ENCODE results near the gene CIAO2A. TPM values are rescaled to one million over a fixed set of nuclear protein-coding genes. Genes with fewer than 3 reads are reported as not detected.
"Not testable (repeated sequence)": the region's sequence is repeated elsewhere in the genome, so short reads cannot be mapped to it uniquely, and the experiment has no call there.

CIAO2A gene
- total RNA-seq, 2 experiments from 2014 or later = 95.5 to 111 TPM

DNA sequence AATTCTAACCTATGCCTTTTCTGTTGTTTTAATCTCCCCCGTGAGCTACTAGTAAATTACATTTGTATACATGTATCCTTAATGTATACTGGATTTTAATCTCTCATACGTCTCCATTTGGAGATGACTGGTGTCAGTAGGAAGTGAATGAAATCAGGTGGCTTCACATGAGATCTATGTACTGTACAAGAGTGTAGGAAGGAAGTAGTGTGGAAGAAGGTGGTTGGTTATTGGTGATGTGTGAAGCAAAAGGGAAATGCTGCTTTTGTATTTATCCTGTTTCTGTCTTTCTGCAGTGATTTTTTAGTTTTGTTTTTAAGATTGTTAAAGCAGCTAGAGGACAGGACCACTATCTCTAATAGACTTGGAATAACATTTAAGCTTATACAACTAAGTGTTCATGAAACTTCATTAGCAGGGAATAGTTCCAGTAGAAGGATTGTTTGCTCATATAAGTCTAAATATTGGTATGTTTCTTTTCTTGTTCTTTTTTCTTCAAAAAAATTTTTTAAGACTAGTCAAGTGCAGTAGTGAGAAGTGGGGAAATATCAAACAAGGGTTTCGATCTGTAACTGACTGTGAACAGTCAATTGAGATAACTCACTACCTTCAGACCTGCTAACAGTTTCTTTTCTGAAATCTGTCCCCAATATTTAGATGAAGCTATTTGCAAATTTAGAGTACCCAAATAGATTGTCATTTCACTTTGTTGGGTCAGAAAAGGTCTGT, 17.5 kb upstream of the CIAO2A start:
- peak overlapping the region; percentile 53 for H3K27ac Mint-ChIP-seq
- no peak overlapping the region for H3K4me3 Mint-ChIP-seq
- no peaks in the 10 kb centered on the region for H3K27me3 Mint-ChIP-seq
- ChIA-PET POLR2A (no interaction called here), CTCF (interaction anchor here (0.6 to 1.2 kb wide), 5 partner anchors 9 to 414 kb away, joined by 3 to 4 read pairs (median 3); no protein-coding TSS in a partner anchor)
- DNase-seq (no peak), ATAC-seq (no peak)
- H3K36me3 Mint-ChIP-seq (ENCODE audit: low read depth) = peaks cover 29% of the 10 kb centered on the region
- peaks cover 33% of the 10 kb centered on the region for H3K4me1 Mint-ChIP-seq
- intact Hi-C loops (cut with DNase I, micrococcal nuclease) = no loop called here
- no peaks in the 10 kb centered on the region for H3K9me3 Mint-ChIP-seq (ENCODE audit: low read depth)

- POLR2A ChIA-PET = not testable (repeated sequence)
Measured at GRCh38 chr15:64110108-64110701, 16.6 kb upstream of the CIAO2A start.

GRCh38 chr15:64107337-64107736, 13.7 kb upstream of the CIAO2A start:
- H3K4me1 Mint-ChIP-seq = peaks cover 49% of the 10 kb centered on the region
- H3K27ac Mint-ChIP-seq = no peak overlapping the region
- DNase-seq (no peak), ATAC-seq (no peak)
- ChIA-PET POLR2A (interaction anchor here (0.9 kb wide), 1 partner anchor 10 kb away, joined by 3 read pairs; no protein-coding TSS in a partner anchor), CTCF (interaction anchor here (0.6 kb wide), 1 partner anchor 98 kb away, joined by 3 read pairs; no protein-coding TSS in a partner anchor)
- intact Hi-C loops (cut with DNase I, micrococcal nuclease) = no loop called here
- H3K27me3 Mint-ChIP-seq = no peaks in the 10 kb centered on the region
- H3K36me3 Mint-ChIP-seq (ENCODE audit: low read depth) = peaks cover 12% of the 10 kb centered on the region
- H3K4me3 Mint-ChIP-seq = no peak overlapping the region
- peaks cover 1% of the 10 kb centered on the region for H3K9me3 Mint-ChIP-seq (ENCODE audit: low read depth)

More at GRCh38 chr15:64110108-64110701, 16.6 kb upstream of the CIAO2A start:
- H3K27me3 Mint-ChIP-seq; H3K9me3 Mint-ChIP-seq (ENCODE audit: low read depth); DNase-seq; ATAC-seq; H3K4me3 Mint-ChIP-seq; intact Hi-C loops (cut with DNase I, micrococcal nuclease): not testable (repeated sequence)
- Mint-ChIP-seq H3K27ac (peak overlapping the region; percentile 53), H3K4me1 (peaks cover 38% of the 10 kb centered on the region), H3K36me3 (ENCODE audit: low read depth) (peaks cover 29% of the 10 kb centered on the region)
- CTCF ChIA-PET = interaction anchor here (1.1 to 1.2 kb wide), 2 partner anchors 11 to 43 kb away, joined by 3 read pairs; no protein-coding TSS in a partner anchor

DNA sequence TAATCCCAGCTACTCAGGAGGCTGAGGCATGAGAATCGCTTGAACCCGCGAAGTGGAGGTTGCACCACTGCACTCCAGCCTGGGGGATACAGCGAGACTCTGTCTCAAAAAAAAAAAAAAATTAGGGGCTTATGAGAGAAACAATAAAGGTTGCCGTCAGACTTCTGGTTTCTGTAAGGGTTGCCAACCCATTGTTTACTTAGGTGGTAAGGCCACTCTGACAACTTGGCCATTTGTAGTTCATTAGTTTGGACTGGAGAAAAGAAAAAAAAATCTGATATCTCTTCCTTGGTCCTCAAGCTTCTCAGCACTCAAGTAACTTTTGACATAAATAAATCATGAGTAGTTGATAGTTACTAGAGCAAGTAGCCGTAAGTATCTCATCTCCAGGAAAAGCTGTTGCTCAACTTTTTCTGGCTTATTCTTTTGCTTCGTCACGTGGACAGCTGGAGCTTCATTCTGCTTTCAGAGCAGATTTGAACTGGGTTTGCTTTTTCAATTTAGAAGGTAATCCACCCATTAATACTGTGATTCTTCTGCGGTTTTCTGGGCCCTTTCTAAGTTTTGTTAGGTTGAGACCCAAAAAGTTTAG, 11.6 kb upstream of the CIAO2A start:
- Mint-ChIP-seq H3K9me3 (ENCODE audit: low read depth) (peaks cover 2% of the 10 kb centered on the region), H3K4me1 (peaks cover 44% of the 10 kb centered on the region), H3K27ac (no peak overlapping the region), H3K36me3 (ENCODE audit: low read depth) (peaks cover 6% of the 10 kb centered on the region), H3K4me3 (no peak overlapping the region), H3K27me3 (no peaks in the 10 kb centered on the region)
- ChIA-PET CTCF (interaction anchor here (1.0 kb wide), 2 partner anchors 9 to 293 kb away, joined by 3 to 4 read pairs; partner anchors contain the start of gene SNX1), POLR2A (no interaction called here)
- DNase-seq (no peak), ATAC-seq (no peak)
- intact Hi-C loops (cut with DNase I, micrococcal nuclease) = no loop called here

- no peak overlapping the region for H3K27ac Mint-ChIP-seq
- no peak overlapping the region for H3K4me3 Mint-ChIP-seq
- intact Hi-C loops (cut with DNase I, micrococcal nuclease) = no loop called here
- ATAC-seq = no peak
- ChIA-PET CTCF (interaction anchor here (0.8 to 1.0 kb wide), 3 partner anchors 9 to 20 kb away, joined by 3 to 4 read pairs (median 3); no protein-coding TSS in a partner anchor), POLR2A (no interaction called here)
- peaks cover 2% of the 10 kb centered on the region for H3K9me3 Mint-ChIP-seq (ENCODE audit: low read depth)
- no peak for DNase-seq
- H3K4me1 Mint-ChIP-seq = peaks cover 50% of the 10 kb centered on the region
- H3K36me3 Mint-ChIP-seq (ENCODE audit: low read depth) = peaks cover 6% of the 10 kb centered on the region
- no peaks in the 10 kb centered on the region for H3K27me3 Mint-ChIP-seq
Measured at GRCh38 chr15:64102497-64102896, 8.9 kb upstream of the CIAO2A start.

DNA sequence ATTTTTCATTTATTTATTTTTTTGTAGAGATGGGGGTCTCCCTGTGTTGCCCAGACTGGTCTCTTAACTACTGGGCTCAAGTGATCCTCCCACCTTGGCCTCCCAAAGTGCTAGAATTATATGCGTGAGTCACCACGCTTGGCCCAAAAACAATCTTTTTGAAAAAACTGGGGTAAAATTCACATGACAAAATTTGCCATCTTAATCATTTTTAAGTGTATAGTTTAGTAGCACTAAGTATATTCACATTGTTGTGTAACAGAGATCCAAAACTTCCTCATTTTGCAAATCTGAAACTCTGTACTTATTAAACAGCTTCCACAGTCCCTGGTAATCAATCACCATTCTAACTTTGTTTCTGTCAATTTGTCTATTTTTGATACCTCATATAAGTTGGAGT, 7.3 kb upstream of the CIAO2A start:
- H3K4me3 Mint-ChIP-seq = no peak overlapping the region
- POLR2A ChIA-PET = no interaction called here
- ATAC-seq = no peak
- peaks cover 56% of the 10 kb centered on the region for H3K4me1 Mint-ChIP-seq
- peaks cover 6% of the 10 kb centered on the region for H3K36me3 Mint-ChIP-seq (ENCODE audit: low read depth)
- CTCF ChIA-PET = interaction anchor here (1.1 kb wide), 1 partner anchor 49 kb away, joined by 3 read pairs; no protein-coding TSS in a partner anchor
- H3K9me3 Mint-ChIP-seq (ENCODE audit: low read depth) = peaks cover 2% of the 10 kb centered on the region
- no peak for DNase-seq
- no peak overlapping the region for H3K27ac Mint-ChIP-seq
- no peaks in the 10 kb centered on the region for H3K27me3 Mint-ChIP-seq
- intact Hi-C loops (cut with DNase I, micrococcal nuclease) = no loop called here

DNA sequence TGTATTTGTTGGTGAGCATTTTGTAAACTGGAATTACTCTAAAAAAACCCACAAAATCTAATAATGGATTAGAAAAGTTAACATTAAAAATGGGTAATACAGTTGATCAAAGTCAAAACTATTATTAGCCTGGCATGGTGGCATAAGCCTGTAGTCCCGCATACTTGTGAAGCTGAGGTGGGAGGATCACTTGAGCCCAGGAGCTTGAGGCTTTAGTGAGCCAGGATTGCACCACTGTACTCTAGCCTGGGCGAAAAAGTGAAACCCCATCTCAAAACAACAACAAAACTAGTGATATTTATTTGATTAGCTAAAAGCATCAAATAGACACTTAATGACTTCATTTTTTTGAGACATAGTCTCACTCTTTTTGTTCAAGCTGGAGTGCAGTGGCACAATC, 5.7 kb upstream of the CIAO2A start:
- peaks cover 58% of the 10 kb centered on the region for H3K4me1 Mint-ChIP-seq
- no peaks in the 10 kb centered on the region for H3K27me3 Mint-ChIP-seq
- DNase-seq (no peak), ATAC-seq (no peak)
- H3K9me3 Mint-ChIP-seq (ENCODE audit: low read depth) = peaks cover 2% of the 10 kb centered on the region
- intact Hi-C loops (cut with DNase I, micrococcal nuclease) = loop anchor here (2.0 to 10.0 kb wide), 8 partner anchors 255 to 1033 kb away; partner anchors contain the start of genes CSNK1G1 (in 1 of the 2), LACTB (in 1 of the 2), PCLAF (in 1 of the 2) and PDCD7 (in 1 of the 2)
- POLR2A ChIA-PET = no interaction called here
- H3K36me3 Mint-ChIP-seq (ENCODE audit: low read depth) = peaks cover 6% of the 10 kb centered on the region
- CTCF ChIA-PET = interaction anchor here (0.5 to 2.0 kb wide), 4 partner anchors 11 to 347 kb away, joined by 3 to 5 read pairs (median 4); no protein-coding TSS in a partner anchor
- H3K4me3 Mint-ChIP-seq = no peak overlapping the region
- peak overlapping the region; percentile 31 for H3K27ac Mint-ChIP-seq

- peak overlapping the region; percentile 96 for H3K27ac Mint-ChIP-seq
- no peaks in the 10 kb centered on the region for H3K27me3 Mint-ChIP-seq
- peaks cover 6% of the 10 kb centered on the region for H3K36me3 Mint-ChIP-seq (ENCODE audit: low read depth)
- no peak for ATAC-seq
- intact Hi-C loops (cut with DNase I, micrococcal nuclease) = loop anchor here (2.0 to 10.0 kb wide), 8 partner anchors 56 to 1035 kb away; partner anchors contain the start of genes CSNK1G1 (in 1 of the 2), LACTB (in 1 of the 2), PCLAF (in 1 of the 2) and PDCD7 (in 1 of the 2)
- DNase-seq = no peak
- H3K4me1 Mint-ChIP-seq = peaks cover 54% of the 10 kb centered on the region
- POLR2A ChIA-PET = interaction anchor here (0.9 to 1.0 kb wide), 2 partner anchors 10 to 57 kb away, joined by 3 read pairs; no protein-coding TSS in a partner anchor
- H3K4me3 Mint-ChIP-seq = peak overlapping the region; percentile 91
- H3K9me3 Mint-ChIP-seq (ENCODE audit: low read depth) = no peaks in the 10 kb centered on the region
- CTCF ChIA-PET = interaction anchor here (0.7 to 1.5 kb wide), 2 partner anchors 56 to 57 kb away, joined by 4 to 6 read pairs; no protein-coding TSS in a partner anchor
Measured at GRCh38 chr15:64096668-64097384, 3.2 kb upstream of the CIAO2A start.

DNA sequence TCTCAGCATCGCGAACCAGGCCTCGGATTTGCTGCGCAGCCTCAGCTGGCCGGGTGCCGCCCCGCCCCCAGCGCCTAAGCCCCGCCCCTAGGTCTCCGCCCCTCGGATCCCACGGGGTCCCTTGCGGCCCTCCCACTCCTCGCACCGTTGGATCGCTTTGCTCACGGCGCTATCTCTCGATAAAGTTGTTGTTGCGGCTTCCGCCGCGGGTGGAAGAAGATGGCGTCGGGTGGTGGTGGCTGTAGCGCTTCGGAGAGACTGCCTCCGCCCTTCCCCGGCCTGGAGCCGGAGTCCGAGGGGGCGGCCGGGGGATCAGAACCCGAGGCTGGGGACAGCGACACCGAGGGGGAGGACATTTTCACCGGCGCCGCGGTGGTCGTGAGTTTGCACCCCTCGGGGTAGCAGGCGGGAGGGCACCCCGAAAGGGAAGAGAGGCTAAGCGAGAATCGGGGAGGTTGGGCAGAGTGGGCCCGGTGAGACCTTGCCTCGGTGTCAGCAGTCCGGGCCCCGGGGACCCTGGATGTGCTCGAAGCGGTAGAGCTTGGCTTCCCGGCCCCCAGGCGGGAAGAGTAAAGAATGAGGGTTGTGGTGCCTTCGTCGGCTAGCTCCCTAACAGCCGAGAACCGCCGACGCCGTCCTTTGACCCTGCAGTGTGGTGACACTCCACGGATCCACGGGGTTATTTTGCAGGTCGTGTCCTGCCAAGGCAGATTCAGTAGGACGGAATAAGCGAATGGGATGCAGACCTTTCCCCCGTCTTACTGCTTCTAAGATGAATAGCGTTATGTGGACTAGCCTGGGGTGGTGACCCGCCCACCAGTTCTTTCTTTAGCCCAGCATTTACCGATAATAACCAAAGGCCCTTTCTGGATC, 2.4 kb upstream of the CIAO2A start, which contains the start of gene SNX1:
TSS of gene SNX1 (plus strand) at position 188 of the 873 bp plus-strand sequence. CDS start at position 220, 32 bp downstream.
- Mint-ChIP-seq H3K27me3 (no peaks in the 10 kb centered on the region), H3K4me3 (peak within 1 kb of the TSS; percentile 91), H3K4me1 (peaks cover 48% of the 10 kb centered on the region), H3K27ac (peak within 1 kb of the TSS; percentile 96), H3K36me3 (ENCODE audit: low read depth) (peaks cover 6% of the 10 kb centered on the region), H3K9me3 (ENCODE audit: low read depth) (no peaks in the 10 kb centered on the region)
- POLR2A ChIA-PET = interaction anchor here (0.6 to 0.9 kb wide), 3 partner anchors 58 to 238 kb away, joined by 3 read pairs; no protein-coding TSS in a partner anchor
- intact Hi-C loops (cut with DNase I, micrococcal nuclease) = loop anchor here (1.0 to 10.0 kb wide), 13 partner anchors 57 to 1036 kb away; partner anchors contain the start of genes TRIP4 (in 2 of the 2), USP3 (in 2 of the 2), CSNK1G1 (in 1 of the 2) and LACTB (in 1 of the 2)
- CTCF ChIA-PET = interaction anchor here (0.6 to 0.9 kb wide), 3 partner anchors 9 to 155 kb away, joined by 3 to 4 read pairs (median 3); no protein-coding TSS in a partner anchor
- ATAC-seq (peak; percentile 56), DNase-seq (peak; percentile 98)

Data from activated CD4-positive, alpha-beta T cell treated with anti-CD3 and anti-CD28 coated beads for 36 hours (primary cell).